HFF-Myc (cell line): Measurements from ENCODE around the gene CHST7.

Source experiments
- DNase-seq: peaks from one replicate; pipeline ENCODE4 v3.0.0-alpha.2; 2011; ENCODE audit warnings: low read depth; ENCODE audit errors: extremely low read depth
- H3K4me3 ChIP-seq: replicated peaks from 2 replicates; pipeline ENCODE4 v1.5.1; 2011; ENCODE audit warnings: low read depth, mild to moderate bottlenecking, control low read depth, low read length
- TF ChIP-seq, protein P1 (sequence below): IDR thresholded peaks from 2 replicates; pipeline ENCODE4 v1.5.1; 2012; ENCODE audit warnings: mild to moderate bottlenecking, low read depth, low read length, control low read depth; ENCODE audit errors: missing control alignments

Gene CHST7

GRCh38 chrX:46647251-46647650 lies 73.7 kb downstream of the CHST7 start:
- H3K4me3 ChIP-seq: no peak overlapping the region
- TF ChIP-seq, protein P1, sequence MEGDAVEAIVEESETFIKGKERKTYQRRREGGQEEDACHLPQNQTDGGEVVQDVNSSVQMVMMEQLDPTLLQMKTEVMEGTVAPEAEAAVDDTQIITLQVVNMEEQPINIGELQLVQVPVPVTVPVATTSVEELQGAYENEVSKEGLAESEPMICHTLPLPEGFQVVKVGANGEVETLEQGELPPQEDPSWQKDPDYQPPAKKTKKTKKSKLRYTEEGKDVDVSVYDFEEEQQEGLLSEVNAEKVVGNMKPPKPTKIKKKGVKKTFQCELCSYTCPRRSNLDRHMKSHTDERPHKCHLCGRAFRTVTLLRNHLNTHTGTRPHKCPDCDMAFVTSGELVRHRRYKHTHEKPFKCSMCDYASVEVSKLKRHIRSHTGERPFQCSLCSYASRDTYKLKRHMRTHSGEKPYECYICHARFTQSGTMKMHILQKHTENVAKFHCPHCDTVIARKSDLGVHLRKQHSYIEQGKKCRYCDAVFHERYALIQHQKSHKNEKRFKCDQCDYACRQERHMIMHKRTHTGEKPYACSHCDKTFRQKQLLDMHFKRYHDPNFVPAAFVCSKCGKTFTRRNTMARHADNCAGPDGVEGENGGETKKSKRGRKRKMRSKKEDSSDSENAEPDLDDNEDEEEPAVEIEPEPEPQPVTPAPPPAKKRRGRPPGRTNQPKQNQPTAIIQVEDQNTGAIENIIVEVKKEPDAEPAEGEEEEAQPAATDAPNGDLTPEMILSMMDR: no peak
- DNase-seq: no peak
